GM18517 (cell line): ENCODE measurements around the gene BPIFB3.

Experiments used
- ATAC-seq: cut with Tn5 transposase; IDR thresholded peaks from one replicate; pipeline ENCODE4 v1.9.1; 2021; ENCODE audit warnings: mild to moderate bottlenecking, moderate library complexity; ENCODE audit not compliant: unreplicated experiment

Gene BPIFB3, protein sequence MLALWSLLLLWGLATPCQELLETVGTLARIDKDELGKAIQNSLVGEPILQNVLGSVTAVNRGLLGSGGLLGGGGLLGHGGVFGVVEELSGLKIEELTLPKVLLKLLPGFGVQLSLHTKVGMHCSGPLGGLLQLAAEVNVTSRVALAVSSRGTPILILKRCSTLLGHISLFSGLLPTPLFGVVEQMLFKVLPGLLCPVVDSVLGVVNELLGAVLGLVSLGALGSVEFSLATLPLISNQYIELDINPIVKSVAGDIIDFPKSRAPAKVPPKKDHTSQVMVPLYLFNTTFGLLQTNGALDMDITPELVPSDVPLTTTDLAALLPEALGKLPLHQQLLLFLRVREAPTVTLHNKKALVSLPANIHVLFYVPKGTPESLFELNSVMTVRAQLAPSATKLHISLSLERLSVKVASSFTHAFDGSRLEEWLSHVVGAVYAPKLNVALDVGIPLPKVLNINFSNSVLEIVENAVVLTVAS

DNA sequence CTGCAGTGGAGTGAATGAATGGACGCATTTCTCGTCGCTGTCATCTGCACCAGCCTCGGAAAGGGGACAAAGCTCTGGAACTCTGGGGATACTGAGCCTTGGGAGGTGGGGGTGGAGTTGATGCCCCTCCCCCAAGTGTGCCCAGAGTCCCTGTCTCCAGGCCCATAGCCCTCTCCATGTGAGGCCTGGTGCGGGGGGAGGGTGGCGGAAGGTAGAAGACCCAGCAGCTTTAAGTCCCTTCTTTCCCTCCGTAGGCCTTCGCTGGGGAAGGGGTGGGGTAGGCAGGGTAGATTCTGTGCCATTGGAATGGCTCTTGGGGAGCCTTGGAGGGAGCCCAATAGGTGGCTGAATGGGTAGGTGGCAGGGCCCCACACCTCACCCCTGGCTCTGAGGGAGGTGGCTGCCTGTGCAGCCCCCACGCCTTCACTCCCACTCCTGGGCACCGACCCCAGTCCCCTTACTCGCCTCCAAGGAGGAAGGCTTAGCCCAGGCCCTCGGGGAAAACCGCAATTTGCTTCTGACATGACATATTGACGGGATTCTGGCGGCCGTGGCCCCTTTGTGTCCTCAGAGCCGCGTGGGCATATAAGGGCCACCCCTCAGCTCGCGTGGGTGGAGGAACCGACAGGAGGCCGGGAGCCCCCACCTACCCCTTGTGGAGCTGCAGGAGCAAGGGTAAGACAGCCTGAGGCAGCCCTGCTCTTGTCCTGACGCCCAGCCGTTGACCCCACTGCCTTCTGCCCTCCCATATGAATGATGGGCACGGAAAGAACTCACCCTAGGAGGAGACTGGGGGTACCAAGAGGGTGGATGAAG is at the start of gene BPIFB3:
Gene BPIFB3, plus strand, starts transcription at position 613 of the 816 bp plus-strand sequence. CDS start 1,533 bp downstream, outside the sequence.
- ATAC-seq = no peak

DNA sequence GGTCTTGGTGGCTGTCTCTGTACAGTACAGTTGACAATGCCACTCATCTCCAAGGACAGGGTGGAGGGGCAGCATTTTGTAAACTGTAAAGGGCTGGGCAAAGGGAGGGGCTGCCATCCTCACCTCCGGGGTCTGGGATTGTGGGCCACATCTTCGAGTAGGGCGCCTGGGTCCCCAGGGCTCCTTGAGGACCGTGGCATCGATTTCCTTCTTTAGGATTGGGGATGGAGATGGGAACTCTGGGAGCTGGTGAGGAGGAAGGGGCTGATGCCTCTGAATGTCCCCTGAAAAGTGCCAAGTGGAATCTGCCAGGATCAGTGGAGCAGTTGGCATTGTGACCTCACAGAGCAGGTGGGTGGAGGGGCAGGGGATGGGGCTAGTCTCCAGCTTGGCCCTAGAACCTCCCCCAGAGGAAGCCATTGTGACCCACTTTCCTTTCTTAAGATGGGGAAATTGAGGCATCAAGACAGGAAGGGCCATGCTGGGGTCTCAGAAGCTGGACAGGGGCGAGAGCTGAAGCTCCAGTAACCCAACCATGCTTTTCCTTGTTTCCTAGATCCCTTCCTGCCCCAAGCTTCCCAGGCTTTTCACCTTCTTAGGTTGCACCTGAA is 49.5 kb upstream of the BPIFB3 start, which contains the start of gene SUN5:
Gene SUN5, minus strand, starts transcription at position 293 of the 611 bp plus-strand sequence. Its CDS starts 93 bp downstream, at position 200.
- no peak for ATAC-seq

DNA sequence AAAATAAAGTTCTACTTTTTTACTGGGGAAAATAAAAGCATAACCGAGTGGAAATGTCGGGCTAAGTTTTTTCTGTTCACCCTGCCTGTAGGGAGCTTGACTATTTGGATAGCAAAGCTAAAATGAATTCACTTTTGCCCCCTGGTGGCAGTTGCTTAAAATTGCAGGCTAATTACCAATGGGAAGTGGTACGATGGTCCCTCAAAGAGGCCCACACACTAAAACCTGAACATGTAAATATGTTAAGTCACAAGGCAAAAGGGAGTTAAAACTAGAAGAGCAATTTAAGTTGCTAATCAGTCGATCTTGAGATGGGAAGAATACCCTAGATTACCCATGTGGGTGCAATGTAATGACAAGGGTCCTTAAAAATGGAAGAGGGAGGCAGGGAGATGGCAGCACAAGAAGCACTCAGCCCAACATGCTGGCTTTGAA is 48.6 kb upstream of the BPIFB3 start:
- no peak for ATAC-seq

DNA sequence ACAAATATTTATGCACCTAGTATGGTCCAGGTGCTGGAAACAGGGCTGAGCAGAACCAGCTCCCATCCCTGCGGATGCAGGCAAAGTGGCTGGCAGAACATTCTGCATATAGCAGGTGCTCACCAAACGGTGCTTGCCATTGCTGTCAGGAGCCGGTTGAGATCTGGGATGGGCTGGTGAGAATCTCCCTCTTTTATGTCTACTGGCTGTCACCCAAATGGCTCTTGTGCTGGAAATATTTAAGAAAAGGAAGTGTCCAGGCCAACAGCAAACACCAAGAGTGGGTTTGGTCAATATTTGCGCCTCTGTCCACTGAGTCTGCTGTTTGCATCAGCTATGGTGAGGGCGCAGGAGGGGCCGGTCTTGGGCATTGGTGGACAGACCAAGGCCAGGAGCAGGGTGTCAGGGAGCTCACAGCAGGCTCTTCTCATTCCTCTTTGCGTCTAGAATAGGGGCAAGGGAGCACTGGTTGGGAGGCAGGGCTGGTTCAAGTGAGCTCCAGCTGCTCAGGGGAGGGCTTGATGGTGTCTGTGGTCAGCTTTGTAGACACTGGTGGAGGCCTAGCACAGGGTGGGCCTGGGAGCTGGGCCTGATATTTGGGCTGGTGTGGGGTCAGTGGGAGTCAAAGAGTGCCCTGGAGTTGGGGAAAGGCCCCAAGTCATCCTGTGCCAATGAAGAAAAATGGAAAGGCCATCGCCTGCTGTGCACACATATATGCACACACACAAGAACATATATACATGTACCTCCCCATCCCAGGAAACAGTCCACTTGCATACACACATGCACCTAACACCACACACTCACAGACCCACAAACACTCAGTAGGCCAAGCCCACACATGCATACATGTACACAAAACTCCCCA is 47.6 kb upstream of the BPIFB3 start:
- ATAC-seq = no peak

DNA sequence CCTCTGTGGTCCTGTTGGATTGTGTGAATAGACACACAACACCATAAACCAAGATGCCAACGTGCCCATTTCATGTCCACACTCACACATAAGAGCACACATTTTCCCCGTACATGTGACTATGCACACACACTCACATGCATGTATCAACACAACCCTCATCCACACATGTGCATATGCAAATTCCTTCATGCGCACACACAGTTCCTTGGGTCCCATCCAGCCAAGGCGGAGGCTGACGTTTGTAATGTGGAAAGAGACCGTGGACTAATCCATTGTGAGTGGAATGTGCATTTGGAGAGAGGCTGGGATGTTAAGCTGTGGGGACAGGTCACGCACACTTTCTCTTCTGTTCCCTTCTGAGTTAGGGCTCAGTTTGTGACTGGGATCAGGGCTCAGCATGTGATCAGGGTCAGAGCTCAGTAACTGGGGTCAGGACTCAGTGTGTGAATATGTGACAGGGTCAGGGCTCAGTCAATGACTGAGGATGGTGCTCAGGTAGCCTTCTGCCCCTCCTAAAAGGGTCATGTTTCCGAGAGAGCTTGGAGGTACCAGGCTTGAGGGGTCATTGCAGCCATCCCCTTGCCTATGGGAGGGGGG is 46.8 kb upstream of the BPIFB3 start:
- no peak for ATAC-seq

DNA sequence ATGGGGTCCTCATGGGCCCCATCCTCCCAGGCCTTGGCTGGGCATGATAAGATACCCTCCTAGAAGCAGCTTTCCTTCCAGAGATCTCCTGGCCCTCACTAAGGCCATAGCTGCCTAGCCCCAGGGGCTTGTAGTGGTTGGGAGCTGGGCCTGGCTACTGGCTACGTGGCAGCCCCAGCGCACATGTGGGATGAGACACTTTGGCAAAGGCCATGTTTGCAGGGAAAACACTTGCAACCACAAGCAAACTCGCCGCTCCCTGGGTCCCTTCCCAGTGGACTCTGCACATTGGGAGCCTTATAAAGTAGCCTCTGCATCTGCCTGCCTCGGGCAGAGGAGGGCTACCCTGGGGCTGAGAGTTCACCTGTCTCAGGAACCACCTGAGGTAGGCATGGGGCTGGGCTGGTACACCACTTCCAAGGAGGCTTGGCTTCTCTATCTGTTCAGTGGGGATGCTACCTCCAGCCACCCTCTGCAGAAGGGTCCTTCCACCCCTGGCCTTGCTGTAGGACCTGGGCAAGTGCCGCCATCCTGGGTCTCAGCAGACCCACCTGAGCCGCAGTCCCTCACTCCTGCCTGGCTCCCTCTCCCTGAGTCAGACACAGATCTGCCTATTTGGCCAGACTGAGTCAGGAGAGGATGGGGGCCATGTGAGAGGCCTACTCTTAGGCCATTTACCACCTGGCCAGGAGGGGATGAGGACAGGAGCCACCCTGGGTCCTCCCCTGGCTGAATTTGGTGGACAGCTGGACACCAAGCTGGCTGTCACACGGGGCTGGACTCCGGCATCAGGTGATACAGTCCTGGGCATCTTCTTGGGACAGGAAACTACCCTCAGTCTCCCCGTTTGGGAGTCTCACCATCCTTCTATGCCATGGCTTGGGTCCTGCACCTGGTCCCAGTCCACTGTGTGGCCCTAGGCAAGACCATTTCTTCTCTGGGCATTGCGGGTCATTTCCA is 46.0 kb upstream of the BPIFB3 start, which contains the start of gene BPIFB2:
Gene BPIFB2, plus strand, starts transcription at position 329 of the 960 bp plus-strand sequence. CDS start 871 bp downstream, outside the sequence.
- no peak for ATAC-seq

DNA sequence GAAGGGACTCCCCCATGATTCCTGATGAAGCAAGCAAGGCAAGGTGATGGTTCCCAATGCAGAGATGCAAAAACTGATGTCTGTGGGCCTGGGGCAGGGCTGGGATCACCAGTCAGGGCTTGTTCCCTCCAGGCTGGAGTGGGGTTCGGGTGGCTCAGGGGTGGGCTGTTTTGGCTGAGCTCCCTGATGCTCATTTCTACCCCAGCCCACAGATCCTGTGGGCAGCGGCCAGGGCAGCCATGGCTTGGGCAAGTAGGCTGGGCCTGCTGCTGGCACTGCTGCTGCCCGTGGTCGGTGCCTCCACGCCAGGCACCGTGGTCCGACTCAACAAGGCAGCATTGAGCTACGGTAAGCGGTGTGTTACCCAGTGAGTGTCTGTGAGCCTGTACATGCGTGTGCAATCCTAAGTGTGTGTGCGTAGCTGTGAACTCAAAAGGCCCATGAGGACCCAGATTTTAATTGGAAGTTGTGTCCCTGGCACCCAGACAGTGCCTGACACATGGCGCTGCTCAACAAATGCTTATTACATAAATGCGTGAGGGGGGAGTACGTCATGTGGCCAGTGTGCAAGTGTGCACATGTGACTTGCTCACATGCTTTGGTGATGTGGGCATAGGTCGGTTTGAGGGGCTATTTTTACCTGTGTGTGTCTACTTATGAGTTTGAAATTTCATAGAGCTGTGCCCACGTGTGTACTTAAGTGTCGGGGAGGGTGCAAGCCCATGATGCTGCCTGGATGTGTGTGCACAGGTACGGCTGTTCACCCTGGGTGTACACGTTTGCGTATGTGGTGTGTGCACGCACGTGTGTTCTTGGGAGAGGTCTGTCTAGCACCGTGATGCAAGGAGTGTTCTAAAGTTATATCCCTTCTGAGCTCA is 45.1 kb upstream of the BPIFB3 start:
- ATAC-seq = no peak

DNA sequence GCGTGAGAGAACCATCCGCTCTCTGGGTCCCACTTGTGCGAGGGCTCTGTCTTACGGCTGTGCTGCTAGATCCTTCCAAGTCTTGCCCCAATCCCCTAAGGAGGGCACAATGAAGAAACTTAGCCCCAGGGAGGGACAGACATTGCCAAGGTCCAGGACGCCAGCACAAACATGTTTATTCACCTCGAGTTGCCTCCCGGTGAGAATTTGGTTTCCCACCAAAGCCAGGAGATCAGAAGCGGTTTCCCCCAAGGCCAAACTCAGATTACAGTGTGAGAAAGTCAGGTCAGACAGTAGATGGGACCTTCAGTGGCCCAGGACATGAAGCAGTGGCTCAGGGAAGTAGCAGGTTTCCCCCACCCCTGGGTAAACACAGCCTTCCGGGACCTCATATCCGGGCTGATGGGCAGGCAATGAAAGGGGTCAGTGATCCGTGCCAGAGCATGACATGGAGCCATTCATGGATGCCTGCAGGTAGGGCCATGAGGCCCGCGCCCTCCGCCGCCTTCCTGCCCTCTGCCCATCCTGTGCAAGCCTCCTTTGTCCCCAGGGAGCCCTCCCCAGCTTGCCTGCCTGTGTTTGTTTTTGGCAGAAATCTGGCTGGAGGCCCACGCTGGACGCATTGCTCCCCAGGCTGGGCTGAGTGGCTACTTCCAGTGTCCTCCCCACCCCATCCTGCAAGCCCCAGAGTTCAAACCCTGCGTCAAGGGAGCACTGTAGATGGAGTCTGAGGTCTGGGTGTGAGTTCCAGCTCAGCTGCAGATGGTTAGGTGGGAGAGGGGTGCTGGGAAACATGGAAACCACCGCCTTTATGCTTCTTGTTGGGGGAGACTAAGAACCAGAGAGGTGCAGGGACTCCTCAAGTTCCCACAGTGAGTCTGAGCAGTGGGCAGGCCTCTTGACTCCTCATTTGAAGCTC is 44.2 kb upstream of the BPIFB3 start:
- ATAC-seq = no peak

DNA sequence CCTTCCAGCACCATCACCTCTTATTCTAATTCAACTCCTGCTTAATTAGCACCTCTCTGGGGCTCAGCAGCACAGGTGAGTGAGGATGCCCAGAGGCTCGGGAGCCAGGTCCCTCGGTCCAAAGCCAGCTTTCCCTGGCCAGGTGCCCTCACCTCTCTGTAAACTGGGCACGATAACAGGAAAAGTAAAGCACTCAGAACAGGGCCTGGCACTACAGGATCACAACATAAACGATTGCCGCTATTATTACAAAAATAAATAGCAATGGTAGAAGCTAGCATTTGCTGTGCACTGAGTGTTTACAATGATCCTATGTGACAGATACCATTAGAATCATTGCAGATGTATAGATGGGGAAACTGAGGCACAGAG is 43.6 kb upstream of the BPIFB3 start:
- ATAC-seq = no peak

DNA sequence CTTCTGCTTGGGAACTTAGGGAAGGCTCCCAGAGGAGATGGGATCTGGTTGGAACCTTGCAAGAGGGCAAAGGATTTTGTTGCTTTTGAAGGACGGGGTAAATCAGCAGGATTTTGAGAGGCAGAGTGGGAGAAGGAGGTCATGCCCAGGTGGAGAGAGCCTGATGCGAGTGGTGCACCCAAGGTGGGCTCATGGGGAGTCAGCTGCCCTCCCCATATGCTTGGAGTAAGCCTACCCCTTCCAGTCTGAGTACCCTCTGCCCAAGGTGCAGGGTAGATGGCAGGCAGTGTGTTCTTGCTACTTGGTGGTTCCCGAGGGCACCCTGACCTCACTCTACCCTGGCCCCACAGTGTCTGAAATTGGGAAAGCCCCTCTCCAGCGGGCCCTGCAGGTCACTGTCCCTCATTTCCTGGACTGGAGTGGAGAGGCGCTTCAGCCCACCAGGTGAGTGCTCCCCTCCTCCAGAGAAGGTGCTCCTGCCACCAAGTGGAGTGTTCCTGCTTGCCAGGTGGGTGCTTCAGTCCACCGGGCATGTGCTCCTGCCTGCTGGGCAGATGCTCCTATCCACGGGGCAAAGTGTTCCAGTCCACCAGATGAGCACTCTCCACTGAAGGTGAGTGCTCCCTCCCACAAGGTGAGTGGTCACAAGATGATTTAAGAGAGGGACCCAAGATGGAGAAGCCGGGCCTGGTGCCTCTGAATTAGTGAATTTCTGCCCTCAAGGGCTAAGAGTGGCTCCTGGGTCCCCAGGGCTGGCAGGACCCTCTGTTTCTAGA is 42.8 kb upstream of the BPIFB3 start:
- ATAC-seq = no peak

DNA sequence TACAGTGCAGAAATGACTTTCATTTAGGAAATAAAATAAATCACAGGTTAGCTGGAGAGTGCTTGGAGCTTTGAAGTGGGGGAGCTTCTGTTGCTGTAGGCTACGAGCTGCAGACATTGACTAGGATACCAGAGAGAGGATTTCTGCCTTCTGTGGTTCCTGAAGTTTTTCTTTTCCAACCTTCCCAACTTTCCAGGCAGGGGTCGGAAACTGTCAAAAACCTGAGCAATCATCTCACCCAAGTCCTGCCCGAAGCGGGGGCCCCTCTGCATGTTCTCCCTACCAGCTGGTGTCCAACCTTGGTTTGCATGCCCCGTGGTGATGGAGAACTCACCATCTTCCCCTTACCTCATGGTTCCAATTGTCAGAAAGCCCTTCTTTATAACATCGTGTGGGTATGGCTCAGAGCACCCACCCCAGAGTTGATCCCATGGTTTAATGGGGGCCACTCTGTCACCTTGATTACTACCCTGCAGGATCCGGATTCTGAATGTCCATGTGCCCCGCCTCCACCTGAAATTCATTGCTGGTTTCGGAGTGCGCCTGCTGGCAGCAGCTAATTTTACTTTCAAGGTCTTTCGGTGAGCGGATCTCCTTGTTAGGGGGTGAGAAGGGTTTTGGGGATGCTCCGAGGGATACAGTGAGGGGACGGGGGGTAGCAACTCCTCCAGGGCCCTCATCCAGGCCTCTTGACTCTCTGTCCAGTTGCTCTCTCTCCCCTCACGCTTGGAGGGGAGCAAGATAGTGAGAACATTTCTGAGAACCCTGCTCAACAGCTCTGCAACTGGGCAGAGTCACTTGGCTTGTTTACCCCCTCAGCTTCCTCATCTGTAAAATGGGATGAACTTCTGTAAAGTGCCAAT is 41.1 kb upstream of the BPIFB3 start:
- no peak for ATAC-seq

DNA sequence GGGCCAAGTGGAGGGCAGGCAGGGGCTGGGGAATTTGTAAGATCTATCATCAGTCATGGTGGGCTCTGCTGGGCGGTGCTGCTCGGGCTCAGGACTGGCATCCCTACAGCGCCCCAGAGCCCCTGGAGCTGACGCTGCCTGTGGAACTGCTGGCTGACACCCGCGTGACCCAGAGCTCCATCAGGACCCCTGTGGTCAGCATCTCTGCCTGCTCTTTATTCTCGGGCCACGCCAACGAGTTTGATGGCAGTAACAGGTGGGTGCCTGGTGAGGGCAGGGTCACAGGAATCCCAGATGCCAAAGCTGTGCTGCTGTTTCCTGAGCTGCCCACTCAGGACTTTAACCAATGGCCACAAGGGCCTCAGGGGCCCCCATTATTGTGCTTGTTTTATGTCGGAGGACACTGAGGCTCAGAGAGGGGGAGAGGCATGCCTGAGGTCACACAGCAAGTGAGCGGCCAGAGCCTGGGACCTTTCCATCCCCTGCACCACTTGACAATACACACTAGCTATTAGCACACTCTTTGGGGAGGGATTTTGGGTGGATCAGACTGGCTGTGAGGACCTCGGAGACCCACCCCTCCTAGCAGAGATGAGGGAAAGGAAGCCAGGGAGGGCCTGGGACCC is 39.9 kb upstream of the BPIFB3 start:
- no peak for ATAC-seq

DNA sequence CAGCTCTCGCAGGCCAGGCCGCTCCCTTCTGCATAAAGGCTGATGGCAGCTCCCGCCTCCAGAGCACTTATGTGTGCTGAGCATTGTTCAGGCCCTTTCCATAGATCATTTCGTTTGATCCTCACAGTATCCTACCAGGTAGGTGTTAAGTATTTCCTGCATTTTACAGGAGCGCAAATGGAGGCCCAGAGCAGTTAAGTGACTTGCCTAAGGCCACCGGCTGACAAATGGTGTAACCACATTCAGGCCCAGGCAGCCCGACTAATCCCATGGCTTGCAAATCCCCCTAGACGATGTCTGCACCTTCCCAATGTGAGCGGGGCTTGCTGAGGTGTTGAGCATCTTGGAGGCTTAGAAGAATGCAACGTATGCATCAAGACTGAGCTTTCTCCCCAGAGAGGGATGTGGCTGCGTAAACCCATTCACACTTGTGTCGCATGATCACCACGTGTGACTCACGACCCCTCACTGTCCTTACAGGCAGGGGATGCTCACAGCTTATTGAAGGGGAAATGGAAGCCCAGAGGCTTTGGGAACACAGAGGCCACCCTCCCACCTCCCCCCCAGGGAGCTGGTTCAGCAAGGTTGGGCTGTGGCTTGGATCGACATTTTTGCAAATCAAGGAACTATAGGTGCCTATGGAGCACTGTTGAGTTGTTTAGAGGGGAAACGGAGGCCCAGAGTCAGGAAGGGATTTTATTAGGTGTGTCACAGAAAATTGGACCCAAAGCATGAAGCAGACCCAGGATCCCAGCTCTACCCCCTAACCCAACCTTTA is 39.2 kb upstream of the BPIFB3 start:
- no peak for ATAC-seq

DNA sequence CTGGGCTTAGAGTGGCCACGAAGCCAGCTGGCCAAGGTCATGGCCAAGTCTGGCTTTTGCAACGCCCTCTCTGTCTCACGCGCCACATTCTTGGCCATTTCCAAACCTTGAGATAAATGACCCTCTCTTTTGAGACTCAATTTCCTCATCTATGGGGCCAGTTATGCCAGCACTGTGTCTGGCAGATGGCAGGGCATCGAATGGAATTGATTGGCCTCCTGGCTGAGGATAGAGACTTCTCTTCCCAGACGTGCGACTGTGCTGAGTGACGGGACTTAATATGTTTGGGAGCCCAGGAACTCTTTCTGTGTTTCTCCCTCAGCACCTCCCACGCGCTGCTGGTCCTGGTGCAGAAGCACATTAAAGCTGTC is 38.6 kb upstream of the BPIFB3 start:
- ATAC-seq = no peak
